Stimulated activated CD8-positive, alpha-beta memory T cell treated with anti-CD3 and anti-CD28 coated beads, Interleukin-12 subunit alpha, Interleukin-12 subunit beta, amount 100 ng/mL, for 4 hours (primary cell): ENCODE data around the gene SPECC1.
A peak's percentile ranks its signal among the peaks of the same experiment; 100 is the strongest.
"Not testable (repeated sequence)": the region's sequence is repeated elsewhere in the genome, so short reads cannot be mapped to it uniquely, and the experiment has no call there.

Source experiments
- DNase-seq: peaks from one replicate; pipeline ENCODE4 v3.0.0-alpha.2; 2020; ENCODE audit warnings: low read depth

Gene SPECC1

DNA sequence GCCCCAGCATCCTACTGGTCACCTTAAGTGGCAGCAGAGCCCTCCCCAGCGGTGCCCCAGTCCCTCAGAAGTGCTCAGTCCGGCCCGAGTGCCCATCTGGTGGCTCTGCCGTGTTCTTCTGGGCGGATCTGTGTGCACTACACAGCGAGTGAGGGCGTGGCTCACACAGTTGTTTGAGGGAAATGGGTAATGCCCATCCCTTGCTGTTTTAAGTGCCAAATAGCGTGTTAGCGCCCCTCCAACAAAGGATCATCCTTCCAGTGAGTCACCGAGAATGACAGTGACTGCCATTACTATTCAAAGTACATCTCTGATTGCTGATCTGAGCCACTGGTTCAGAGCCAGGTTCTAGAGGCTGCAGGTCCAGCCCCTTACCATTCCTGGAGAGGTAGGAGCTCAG, 306.2 kb downstream of the SPECC1 start:
- DNase-seq, result no peak

DNA sequence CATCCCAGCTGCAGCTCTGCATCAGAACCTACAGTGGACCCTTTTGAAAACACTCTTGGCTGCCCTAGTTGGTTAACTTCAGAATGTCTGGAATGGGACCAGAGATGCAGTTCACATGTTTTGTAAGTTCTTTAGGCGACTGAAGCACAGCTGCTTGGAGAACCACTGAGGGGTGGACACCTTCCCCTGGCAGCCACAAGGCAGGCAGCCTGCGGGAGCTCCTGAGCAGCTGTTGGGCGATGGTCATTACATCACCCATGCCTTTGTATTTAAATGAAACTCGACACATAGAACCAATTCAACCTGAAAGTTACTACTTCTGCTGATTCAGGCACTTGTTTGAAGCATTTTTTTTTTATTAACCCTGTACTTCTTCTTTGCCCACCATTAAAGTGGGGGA, 306.7 kb downstream of the SPECC1 start:
- no peak for DNase-seq

DNA sequence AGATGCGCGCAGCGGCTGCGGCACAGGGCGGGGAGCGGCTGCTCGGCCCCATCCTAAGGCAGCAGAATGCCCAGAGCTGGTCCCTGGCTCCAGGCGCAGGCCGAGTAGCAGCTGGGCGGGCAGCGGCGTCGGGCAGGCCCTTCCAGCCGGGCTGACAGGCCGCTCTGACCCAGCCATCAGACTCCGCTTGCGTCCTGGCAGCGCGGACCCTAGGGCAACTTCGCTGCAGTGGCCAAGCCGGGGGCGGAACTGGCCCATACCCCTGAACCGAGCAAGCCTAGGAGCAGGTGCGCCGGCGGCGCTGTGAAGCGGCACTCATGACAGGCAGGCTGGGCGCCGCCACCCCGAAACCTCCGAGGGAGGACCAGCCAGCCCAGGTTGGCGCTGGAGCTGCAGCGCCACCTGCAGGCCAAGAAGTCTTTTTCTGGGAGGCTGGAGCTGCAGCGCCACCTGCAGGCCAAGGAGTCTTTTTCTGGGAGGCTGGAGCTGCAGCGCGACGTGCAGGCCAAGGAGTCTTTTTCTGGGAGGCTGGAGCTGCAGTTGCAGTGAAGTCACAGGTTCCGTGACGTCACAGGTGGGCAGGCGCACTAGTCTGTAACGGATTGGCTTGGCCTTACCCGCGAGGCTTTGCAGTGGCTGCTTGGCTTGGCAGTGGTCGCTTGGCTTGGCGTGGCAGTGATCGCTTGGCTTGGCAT, 311.5 kb downstream of the SPECC1 start:
- DNase-seq, result peak; percentile 64

DNA sequence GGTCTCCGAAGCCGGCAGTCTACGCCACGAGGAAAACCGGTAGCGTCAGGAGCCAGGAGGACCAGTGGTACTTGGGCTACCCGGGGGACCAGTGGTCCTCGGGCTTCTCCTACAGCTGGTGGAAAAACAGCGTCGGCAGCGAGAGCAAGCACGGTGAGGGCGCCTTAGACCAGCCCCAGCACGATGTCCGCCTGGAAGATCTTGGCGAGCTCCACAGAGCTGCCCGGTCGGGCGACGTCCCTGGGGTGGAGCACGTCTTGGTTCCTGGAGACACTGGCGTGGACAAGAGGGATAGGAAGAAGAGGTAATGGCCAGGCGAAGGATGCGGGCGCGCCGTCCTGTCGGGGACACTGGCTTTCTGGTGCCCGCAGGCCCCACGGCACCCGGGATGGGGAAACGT, 312.2 kb downstream of the SPECC1 start:
- not testable (repeated sequence) for DNase-seq

DNA sequence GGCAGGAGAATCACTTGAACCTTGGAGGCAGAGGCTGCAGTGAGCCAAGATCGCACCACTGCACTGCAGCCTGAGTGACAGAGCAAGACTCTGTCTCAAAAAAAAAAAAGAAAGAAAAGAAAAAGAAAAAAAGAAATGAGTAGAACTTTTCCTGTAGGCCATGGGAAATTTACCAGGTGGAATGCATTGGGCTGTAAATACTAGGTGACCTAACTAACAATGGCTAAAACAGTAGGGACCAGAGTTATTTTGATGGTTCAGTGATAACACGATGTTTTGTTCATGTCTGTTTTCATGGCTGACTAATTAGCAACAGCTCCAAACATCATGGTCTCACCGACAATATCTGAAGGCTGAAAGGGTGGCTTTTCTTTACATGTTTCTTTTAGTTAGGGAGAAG, 318.6 kb downstream of the SPECC1 start:
- not testable (repeated sequence) for DNase-seq

DNA sequence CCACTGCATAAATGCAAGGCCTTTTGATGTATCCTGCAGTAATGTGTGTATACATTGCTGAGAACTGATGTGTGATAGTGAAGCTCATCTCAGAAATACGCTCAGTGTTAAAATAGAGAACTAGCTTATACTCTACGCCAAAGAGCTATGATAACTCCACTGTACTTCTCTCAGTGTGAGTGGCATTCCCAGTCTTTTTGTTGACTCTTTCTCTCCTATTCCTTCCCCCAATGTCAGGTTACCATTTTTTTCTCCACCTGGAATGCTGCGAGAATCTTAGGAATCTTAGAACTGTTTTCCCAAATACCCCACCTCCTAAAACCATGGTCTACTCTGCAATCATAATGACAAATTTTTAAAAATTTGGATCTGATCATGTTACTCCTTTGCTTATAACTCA, 342.2 kb downstream of the SPECC1 start:
- DNase-seq, result not testable (repeated sequence)

DNA sequence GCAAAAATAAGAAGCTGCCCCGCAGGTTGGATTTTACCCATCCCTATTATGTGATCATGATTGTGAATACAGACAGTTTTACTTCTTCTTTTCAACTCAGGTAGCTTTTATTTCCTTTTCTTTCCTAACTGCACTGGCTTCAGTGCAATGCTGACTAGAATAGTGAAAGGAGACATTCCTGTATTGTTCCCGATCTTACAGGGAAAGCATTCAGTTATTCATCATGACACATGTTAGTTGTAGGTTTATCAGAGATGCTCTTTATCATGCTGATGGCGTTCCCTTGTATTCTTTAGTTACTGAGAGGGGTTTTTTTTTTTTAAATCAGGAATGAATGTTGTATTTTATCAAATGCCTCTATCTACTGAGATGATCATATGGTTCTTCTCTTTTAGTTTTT, 343.4 kb downstream of the SPECC1 start:
- not testable (repeated sequence) for DNase-seq

DNA sequence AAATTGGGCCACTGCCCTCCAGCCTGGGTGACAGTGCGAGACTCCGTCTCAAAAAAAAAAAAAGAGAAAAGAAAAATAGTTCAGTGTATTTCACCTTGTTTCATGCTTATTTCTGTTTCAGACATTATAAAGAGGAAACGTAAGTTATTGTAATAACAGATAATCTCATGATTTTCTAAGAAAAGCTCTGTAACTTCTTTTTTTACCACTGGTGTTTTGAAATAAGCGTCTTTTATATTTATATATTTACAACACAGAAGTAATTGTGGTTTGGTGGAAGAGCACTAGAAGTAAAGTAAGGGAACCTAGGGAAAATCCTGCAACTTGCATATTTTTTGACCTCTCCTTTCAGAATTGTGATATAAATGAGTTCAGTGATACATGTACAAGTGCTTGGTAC, 354.7 kb downstream of the SPECC1 start:
- not testable (repeated sequence) for DNase-seq
